ENCODE results near the gene PSMD6.

Gene PSMD6

DNA sequence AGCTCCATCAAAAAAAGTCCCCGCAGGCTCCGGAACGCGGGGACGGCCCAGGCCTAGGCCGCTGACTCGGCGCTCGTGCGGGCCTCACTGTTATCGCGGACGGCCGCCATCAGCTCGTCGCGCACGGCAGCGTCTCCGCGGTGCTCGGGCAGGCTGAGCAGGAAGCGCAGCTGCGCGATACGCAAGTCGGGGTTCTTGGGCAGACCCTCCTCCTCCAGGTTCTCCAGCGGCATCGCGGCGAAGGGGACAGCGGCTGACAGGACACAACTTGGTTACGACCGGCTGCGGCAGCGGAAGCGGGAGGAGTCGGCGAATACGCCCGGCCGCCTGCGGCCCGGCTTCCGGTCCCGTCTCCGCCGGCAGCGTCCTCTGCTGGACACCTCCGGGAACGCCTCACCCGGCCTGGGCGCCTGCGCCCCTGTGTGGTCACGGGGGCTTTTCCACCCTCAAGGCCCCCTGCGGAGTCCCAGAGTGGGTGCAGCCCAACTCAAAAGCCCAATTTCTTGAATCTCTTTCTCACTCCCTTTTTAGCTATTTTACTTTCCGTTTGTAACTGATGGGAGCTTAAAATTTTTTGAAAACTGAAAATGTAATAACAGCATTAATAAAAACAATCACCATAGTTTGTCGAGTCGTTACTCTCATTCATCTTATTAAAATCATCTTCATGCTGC, at the start of gene PSMD6:
Gene PSMD6, minus strand, starts transcription at position 308 of the 674 bp plus-strand sequence. Its CDS starts 75 bp downstream, at position 233.
- H3K4me3 ChIP-seq (replicated peaks in 1 of 2; ENCODE audit: low read depth in 2 of 2, low read length in 2 of 2), result peak within 1 kb of the TSS; percentile 89 to 96
- DNase-seq (ENCODE audit: low read depth in 2 of 2), result peak; percentile 85 to 86
- TF ChIP-seq, protein P1, sequence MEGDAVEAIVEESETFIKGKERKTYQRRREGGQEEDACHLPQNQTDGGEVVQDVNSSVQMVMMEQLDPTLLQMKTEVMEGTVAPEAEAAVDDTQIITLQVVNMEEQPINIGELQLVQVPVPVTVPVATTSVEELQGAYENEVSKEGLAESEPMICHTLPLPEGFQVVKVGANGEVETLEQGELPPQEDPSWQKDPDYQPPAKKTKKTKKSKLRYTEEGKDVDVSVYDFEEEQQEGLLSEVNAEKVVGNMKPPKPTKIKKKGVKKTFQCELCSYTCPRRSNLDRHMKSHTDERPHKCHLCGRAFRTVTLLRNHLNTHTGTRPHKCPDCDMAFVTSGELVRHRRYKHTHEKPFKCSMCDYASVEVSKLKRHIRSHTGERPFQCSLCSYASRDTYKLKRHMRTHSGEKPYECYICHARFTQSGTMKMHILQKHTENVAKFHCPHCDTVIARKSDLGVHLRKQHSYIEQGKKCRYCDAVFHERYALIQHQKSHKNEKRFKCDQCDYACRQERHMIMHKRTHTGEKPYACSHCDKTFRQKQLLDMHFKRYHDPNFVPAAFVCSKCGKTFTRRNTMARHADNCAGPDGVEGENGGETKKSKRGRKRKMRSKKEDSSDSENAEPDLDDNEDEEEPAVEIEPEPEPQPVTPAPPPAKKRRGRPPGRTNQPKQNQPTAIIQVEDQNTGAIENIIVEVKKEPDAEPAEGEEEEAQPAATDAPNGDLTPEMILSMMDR (IDR thresholded peaks at IDR 0.05; ENCODE audit: low read depth, low read length), result peak; percentile 98

DNA sequence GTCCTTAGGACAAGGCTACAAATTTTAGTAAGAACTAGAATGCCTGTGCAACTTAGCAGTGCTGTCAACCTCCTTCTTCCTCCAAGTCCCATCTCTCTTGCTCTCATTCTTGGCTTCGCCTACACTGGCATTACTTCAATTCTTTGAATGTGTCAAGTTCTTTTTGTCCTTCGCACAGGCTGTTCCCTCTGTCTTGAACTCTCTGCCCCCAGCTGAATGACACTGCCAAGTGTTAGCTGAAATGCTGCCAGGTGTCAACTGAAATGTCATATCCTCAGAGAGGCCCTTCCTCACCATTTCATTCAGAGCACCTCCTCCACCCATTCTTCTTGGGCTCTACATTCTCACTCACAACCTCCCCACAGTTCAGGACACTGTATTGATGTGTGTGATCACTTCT, 48.8 kb upstream of the PSMD6 start:
- no peak overlapping the region for H3K4me3 ChIP-seq (replicated peaks in 1 of 2; ENCODE audit: low read depth in 2 of 2, low read length in 2 of 2)
- TF ChIP-seq, protein P1 (IDR thresholded peaks at IDR 0.05; ENCODE audit: low read depth, low read length), result no peak
- no peak for DNase-seq (ENCODE audit: low read depth in 2 of 2)

DNA sequence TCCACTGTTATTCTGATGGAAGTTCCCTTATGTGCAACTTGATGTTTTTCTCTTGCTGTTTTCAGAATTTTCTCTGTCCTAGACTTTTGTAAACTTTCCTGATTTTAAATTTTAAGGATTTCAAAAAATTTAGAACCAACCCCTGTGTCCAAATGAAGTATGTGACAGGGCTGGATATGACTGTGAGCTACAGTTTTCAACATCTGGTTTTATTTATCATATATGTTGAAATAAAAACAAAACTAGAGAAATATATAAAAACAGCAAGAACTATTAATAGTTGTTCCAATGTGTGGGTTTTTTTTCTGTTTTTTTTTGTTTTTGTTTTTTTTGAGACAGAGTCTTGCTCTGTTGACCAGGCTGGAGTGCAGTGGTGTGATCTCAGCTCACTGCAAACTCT, 47.4 kb upstream of the PSMD6 start:
- TF ChIP-seq, protein P1 (IDR thresholded peaks at IDR 0.05; ENCODE audit: low read depth, low read length), result no peak
- H3K4me3 ChIP-seq (replicated peaks in 1 of 2; ENCODE audit: low read depth in 2 of 2, low read length in 2 of 2), result no peak overlapping the region
- DNase-seq (ENCODE audit: low read depth in 2 of 2), result no peak

DNA sequence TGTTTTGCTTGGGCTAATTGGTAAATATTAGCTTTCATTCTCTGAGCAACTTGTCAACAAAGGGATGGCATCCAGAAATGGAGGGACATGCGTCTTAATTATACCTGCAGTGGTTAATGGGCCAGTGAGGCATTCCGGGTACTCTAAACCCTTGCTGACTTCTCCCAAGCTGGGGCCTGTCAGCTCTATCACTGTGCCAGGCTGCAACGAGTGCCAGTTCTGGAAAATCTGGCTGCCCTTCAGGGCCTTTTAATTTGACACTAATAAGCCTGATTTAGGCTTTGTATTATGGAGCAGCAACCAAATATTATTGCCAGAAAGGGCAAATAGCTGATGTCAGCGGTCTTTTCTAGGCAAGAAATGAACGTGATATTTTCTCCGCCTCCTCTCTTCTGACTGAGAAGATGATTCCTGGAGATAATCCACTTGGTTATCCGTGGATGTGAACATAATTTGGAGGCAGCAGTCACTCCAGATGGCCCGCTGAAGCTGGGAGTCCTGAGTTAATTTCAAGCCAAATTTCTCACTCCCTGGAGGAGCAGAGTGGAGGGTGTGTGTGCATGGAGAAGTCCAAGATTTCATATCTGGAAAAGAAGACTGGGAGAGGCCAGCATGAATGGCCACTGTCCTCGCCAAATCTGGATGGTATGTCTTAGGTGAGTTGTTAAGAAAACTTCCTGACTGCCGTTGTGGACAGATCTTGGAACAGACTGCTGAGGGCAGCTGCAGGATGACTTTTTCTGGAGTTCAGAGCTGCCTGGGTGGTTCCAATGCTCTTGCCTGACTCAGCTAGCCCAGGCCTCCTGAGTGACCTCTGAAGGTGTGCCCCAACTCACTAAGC, 44.4 kb upstream of the PSMD6 start:
- TF ChIP-seq, protein P1 (IDR thresholded peaks at IDR 0.05; ENCODE audit: low read depth, low read length), result no peak
- H3K4me3 ChIP-seq (replicated peaks in 1 of 2; ENCODE audit: low read depth in 2 of 2, low read length in 2 of 2), result no peak overlapping the region
- DNase-seq (ENCODE audit: low read depth in 2 of 2), result peak; percentile 28 to 57

DNA sequence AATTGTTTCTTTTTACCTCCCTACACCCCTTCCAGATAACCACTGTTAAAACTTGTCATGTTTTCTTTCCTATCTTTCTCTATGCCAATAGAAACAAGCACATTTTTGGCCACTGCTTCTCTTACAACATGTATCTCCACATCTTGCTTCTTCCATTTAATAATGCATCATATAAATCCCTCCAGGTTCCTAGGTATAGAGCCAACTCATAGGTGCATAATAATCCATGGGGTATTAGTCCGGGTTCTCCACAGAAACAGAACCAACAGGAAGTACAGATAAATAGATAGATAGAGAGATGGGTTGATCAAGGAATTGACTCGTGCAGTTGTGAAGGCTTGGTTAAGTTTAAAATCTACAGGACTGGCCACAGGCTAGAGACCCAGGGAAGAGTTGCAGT, 41.5 kb upstream of the PSMD6 start:
- TF ChIP-seq, protein P1 (IDR thresholded peaks at IDR 0.05; ENCODE audit: low read depth, low read length), result no peak
- DNase-seq (ENCODE audit: low read depth in 2 of 2), result no peak
- H3K4me3 ChIP-seq (replicated peaks in 1 of 2; ENCODE audit: low read depth in 2 of 2, low read length in 2 of 2), result no peak overlapping the region

DNA sequence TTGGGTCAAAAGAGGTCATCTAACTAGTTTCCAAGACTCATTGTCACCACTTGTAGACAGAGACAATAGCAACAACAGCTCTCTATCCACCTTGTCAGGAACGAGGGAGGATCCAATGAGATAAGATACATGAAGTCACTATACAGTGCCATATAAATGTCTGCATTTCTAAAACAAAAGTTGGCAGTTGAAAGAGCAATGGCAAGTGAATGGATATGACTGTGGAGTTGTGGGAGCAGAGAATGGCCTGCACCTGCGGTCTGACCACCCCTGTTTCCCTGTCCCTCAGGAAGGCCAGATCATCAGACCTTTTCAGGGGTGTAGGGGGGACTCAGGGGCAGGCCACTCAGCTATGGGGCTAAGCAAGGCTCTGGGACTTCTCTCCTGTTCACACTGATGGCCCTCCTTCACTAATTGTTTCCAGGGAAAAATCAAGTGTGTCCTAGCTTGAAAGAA, 40.7 kb upstream of the PSMD6 start:
- no peak overlapping the region for H3K4me3 ChIP-seq (replicated peaks in 1 of 2; ENCODE audit: low read depth in 2 of 2, low read length in 2 of 2)
- no peak for DNase-seq (ENCODE audit: low read depth in 2 of 2)
- TF ChIP-seq, protein P1 (IDR thresholded peaks at IDR 0.05; ENCODE audit: low read depth, low read length), result no peak
